Activated T-cell treated with anti-CD3 and anti-CD28 coated beads for 24 hours (primary cell): Measurements from ENCODE around the gene E2F3.

Experiments
- DNase-seq: peaks from one replicate; pipeline ENCODE4 v3.0.0-alpha.2; 2020; ENCODE audit warnings: low read depth

E2F3 gene

DNA sequence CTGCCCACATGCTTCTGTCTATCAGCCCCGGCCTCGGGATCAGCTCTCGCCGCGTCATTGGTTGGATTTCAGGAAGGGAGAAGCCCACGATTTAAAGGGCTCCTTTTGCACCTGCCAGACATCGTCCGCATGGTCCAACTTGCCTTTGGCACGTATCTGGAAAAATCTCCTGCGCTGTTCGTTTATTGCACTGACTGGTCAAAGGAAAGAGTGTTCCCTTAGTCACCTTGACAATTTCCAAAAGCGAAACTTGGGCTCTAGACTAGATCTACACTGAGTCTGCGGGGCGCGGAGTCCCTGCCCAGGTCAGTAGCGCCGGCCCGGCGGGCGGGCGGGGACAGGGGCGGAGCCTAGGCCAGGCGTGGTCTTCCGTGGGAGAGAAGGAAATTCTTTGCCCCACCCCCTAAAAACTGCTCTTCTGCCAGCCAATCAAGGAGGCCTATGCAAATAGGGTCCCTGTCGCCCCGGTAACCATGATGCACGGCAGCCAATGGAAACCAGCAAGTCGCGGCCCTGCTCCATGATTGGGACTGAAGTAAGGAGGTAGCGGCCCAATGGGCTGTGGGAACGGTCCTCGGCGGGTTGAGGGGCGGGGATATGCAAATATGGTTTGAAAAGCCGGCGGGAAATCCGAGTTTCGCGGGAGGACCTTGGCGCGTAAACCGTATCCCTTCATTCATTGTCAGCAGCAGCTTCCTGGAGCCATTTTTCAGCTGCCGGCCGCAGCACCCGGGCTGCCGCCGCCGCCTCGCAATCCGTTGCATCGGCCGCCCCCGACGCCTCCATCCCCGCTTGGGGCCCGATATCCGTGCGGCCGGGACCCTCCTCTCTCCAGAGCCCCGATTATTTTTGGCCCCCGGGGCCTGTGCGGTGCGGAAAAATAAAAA lies at the start of gene E2F3:
Gene E2F3, plus strand, starts transcription at position 675 of the 887 bp plus-strand sequence. CDS start 354 bp downstream, outside the sequence.
- DNase-seq, result peak; percentile 99

DNA sequence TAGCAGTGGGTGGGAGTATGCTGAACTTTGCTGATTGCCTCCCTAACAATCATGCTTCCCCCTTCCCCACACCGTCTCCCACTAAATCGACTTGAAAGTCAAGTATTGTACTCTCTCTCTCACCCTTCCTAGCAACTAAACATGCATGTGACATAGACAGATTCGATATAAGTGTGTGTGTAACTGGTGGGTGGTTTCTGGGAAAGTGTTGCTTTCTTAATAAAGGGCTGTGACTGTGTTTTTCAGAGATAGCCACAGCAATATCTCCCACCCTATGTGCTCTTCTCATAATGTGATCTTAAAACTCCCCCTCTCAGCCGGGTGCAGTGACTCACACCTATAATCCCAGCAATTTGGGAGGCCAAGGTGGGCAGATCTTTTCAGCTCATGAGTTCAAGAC lies 49.3 kb upstream of the E2F3 start:
- DNase-seq, result no peak

DNA sequence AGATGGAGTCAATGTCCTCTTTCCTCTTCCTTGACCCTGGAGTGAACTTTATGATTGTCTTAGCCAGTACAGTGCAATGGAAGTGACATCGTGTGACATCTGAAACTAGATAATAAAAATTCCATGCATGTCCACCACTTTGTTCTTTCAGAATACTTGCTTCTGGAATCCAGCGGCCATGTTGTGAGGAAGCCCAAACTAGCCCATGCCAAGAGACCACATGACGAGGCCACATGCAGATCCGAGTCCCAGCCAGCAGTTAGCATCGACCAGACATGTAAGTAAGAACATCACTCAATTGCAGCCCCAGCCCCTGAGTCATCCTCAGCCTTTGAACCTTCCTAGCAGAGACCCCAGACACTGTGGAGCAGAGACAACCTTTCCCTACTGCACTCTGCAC lies 48.5 kb upstream of the E2F3 start:
- DNase-seq, result no peak

DNA sequence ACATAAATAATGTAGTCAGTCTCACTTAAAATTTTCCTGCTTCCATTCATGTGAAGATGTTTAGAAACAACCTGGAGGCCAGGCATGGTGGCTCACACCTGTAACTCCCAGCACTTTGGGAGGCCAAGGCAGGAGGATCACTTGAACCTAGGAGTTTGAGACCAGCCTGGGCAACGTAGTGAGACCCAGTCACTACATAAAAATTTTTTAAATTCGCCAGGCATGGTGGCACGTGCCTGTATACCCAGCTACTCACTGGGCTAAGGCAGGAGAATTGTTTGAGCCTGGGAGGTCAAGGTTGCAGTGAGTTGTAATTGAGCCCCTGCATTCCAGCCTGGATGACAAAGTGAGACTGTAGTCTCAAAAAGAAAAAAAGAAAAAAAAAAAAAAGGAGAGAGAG lies 47.3 kb upstream of the E2F3 start:
- no peak for DNase-seq

DNA sequence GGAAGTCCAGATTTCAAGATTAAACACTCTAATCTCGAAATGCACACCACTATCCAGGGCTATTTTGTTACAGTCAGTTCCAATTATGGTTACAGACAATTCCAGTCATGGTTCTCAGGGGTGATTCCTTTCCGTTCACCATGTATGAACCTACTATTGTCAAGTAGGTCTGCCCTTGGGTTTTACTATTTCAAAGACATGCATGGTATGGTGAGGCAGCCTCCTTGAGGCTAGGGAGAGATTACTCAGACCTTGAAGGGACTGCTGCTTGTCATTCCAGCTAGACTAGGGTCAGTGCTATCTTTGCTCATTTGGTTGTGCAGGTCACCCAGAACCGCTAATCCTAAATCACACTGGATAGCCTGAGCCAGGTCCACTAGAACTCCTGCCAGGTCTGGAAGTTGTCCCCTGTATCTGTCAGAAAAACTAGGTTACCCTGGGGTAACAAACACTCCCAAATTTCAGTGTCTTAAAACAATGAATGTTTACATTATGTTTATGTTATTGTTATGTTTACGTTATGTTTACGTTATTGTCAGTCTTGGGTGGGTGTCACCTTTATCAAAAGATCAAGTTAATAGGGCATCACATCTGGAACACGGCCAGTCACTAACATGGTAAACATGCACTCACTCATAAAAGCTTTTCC lies 41.1 kb upstream of the E2F3 start:
- no peak for DNase-seq

DNA sequence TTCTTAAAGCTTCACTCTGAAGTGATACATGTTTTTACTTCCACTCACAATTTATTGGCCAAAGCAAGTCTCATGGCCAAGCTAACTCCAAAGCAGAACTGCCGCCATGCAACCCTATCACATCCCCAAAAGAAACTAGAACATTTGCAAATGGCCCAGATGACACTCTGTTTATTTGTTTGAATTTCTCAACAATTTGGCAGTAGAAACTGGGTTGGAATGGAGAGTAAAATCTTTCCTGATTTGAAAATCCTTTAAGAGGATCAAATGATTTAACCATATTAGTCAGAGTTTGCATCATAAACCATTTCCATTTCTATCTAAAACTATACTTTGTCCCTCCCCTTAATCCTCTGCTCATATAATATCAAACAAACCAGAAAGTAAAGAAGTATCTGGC lies 39.1 kb upstream of the E2F3 start:
- no peak for DNase-seq

DNA sequence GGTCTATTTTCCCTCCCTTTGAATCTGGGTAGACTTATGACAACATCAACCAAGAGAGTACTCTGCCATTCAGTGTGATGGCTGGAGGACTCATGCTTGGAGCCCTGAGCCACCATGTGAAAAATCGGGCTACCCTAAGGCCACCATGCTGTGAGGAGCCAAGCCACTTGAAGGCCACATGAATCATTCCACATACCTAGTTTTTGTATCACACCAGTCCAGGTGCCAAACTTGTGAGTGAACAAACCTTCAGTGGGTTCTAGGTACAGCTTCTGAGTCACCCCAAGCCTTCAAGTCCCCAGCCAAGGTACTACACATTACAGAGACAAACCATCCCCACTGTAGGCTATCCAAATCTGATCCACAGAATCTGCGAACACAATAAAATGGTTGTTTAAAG lies 37.4 kb upstream of the E2F3 start:
- DNase-seq, result no peak

DNA sequence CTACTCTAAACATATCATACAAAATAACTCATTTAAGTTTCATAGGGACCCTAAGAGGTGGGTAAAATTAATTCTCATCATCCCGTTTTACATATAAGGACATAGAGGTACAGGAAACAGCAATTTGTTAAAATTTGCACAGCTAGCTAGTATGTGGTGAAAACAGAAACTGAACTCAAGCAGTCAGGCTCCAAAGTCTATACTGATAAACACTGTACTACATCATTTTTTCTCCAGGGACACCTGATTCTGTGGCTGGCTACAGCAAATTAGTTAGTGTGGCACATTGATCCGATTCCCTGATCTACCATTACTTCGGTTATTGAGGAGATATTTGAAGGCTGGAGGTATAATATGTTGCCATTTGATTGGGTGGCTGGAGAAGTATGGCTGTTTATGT lies 36.2 kb upstream of the E2F3 start:
- no peak for DNase-seq

DNA sequence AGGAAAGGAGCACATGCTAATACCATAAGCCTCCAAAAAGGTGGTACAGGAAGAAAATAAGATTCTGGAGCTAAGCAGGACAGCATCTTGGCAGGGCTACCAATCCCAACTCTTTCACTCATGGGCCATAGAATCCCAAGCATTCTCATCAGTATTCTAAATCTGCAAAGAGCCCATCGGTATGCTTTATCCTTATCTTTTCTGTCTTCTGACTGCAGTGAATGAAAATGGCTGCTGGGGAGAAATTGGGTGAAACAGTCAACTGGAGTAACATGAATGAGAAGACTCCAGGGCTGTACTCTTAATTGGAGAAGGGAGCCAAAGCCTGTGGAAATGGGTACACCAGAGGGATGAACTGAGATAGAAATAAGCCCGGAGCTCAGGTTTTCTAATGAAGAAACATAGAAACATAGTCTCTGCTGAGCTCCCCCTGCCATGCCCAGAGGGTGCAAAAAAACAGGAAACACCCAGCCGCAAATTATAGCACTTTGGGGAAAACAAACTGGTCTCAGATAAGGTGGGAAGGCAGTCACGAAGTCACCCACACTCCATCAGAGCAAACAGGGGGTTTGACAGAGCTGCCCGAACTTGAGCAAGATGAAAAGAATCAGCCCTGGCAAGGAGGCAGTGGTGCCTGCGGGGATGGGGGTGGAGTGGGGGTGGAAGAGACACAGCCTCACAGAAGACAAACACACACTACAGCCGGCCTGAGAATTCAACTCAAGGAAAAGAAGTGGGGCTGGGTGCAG lies 35.4 kb upstream of the E2F3 start:
- no peak for DNase-seq

DNA sequence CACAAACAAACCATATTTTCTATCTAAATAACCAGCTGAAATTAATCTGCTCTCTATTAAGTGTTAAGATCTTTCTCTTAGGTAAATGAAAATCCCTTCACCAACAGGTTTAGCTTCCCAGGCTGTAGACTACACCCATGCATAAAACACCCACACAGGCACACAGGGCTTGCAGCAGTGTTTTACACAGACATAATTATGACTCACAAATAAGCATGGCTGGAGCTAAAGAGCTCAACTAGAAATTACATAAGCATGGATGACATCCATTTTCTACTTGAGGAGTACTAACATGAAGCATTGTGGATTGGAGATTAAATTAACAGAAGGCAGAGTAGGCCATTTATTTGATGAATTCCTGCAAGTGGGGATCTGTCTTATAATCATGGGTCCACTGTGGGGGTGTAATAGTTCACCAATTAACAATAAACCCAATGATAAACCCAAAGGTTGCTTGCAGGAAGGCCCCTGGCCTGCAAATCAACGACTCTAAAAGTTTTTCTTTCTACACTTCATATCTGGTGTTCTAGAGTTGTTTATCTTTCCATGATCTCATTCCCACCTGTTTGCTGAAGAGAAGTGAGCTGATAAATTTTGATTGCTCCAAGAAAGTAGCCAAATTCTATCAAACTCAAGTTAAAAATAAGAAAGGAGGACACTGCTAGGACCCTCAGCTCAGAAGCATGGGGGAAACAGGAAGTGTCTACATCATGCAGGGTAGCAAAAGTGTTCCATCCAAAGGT lies 33.8 kb upstream of the E2F3 start:
- DNase-seq, result no peak

DNA sequence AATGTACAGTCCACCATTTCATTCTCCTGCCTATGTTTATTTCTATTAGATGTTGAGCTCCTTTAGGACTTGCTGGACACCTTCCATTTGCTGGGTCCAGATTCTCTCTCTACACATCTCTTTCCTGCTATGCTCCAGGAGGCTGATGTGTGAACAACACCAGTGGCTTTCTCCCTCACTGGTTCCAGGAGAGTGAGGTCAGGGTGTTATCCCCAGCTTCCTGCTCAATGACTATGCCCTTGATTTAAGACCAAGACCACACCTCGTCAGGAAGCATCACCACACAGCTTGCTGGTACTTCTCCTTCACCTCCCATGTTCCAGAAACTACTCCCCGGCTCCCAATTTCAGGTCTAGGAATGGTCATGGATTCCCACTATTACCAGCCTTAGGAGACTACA lies 31.3 kb upstream of the E2F3 start:
- no peak for DNase-seq

DNA sequence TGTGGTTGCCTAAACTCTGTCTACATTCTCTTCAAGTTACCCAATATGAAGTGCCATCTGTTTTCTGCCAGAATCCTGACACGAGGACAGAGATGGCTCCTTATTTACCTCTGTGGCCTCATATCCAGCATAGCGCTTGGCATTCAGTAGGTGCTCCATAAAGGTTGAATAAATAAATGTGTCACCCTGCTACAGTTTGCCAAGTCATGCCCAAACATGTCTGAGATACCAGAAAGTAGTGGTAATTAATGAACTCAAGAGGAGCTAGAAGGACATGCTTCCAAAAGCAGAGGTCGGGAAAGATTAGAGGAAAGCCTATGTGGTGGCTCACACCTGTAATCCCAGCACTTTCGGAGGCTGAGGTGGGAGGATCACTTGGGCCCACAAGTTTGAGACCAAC lies 30.9 kb upstream of the E2F3 start:
- no peak for DNase-seq

DNA sequence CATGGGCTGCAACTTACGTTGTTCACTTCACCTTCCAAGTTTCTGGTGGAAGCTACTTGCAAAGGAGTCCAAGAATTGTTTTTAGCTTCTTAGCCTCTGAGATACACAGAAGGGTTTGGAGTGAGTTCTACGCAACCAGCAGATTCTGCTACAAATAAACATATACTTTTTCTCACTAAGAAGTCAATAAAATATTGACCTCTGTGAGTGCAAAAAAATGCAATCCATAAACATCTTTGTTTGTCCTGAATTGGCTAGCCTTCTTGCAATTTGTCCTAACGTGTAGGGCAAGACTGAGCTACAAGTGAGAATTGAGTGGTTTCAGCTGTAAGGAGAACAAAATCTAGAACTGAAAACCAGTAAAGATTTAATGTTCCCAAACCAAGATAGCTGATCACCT lies 26.2 kb upstream of the E2F3 start:
- no peak for DNase-seq

DNA sequence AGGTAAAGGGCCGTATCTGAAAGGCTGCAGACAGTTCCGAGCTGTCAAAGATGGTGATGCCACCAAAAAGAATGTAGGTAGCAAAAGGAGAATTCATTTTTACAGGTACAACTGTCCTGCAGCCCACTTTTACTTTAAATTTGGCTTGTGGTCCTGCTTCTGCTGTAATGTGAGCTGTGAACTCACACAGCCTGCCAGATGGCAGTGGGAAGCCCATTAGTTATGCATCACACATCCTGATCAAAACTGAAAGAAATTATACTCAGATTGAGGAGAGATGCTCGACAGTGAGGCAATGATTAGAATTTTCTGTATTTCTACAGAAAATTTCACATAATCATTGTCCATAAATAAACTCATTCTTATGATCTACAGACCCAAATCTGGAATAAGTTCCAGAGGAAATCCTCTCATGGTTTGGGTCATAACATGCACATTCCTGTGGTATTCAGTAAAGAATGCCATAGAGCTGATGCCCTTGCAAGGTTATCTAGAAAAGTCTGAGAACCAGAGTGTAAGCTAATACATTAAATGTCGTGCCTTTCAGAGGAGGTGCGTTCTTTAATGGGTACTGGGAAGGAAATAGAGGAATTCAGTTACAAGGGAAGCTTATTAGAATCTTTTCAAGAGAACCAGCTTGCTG lies 23.9 kb upstream of the E2F3 start:
- no peak for DNase-seq

DNA sequence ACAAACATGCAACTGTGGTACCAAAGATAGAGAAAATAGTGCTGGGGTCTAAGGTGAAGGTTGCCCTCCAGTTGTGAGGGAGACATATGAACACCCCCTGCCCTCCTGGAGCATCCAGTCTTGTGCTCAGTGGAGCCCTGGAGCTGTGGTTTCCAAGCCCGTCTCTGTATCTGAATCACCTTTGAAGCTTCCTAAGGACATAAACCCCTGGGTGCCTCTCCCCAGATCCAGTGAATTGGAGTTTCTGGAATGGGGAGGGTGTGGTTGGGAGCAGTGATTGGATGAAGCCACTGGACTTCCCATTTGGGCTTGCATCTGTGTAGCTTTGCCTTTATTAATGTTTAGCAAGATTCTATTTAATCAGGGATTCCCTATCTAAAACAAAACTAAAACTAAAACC lies 22.4 kb upstream of the E2F3 start:
- DNase-seq, result no peak

DNA sequence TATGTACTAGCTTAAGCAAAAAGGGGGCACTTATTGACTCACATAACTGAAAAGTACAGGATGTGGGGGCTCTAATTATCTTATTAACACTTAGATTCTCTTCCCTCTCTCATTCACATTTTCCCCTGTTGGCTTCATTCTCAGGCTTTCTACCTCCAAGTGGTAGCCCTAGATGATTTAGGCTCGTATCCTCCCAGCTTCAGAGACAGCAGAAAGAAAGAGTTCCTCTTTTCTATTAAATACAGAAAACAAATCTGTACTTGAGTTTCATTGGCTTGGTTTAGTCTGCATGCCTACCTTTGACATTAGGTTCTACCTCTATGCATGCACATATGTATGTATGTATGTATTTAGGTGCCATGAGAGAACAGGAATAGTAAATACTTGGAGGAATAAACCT lies 15.5 kb upstream of the E2F3 start:
- no peak for DNase-seq

DNA sequence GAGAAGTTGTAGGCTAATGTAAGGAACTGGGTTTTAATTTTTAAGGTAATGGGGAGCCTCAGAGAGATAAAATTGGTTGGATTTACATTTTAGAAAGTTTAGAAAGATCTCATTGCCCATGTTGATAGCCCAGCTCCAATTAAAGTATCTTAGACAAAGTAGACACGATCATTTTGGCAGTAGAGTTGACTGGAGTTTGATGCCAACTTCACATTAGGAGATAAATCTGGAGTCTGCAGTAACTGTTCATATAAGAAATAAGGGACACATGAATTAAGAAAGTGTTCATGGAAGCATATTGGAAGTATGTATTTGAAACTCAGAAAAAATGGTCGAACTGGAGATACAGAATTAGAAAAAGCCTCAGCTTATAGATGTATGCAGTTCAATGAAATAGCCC lies 12.6 kb upstream of the E2F3 start:
- no peak for DNase-seq

DNA sequence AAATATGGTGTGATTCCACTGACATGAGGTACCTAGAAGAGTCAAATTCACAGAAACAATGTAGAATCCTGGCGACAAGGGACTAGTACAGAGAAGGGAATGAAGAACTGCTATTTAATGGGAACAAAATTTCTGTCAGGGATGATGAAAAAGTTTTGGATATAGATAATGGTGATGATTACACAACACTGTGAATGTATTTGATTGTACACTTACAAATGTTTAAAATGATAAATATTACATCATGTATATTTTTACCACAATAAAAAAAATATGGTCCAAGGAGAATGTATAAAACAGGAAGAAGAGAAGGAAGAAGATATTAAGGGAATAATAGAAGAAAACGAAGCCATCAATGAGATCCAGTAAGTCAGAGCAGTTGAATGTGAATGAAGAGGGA lies 8.4 kb upstream of the E2F3 start:
- no peak for DNase-seq

DNA sequence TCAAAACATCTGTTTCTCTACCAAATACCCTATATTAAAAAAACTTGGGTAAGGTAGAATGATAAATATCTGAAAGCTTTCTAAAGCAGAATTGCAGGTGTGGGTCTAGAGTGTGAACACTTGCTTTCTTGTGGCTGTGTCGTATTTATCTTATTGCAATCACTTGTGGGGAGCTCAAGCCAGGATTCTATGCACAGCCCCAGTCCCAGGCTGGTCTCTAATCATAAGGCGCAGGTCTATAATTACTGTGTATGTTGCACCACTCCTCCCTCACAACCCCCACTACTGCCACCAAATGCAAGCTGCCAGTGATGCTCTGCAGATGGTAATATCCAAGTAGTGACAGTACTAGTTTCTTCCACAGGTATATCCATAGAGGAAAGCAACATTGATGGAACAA lies 2.2 kb upstream of the E2F3 start:
- no peak for DNase-seq

DNA sequence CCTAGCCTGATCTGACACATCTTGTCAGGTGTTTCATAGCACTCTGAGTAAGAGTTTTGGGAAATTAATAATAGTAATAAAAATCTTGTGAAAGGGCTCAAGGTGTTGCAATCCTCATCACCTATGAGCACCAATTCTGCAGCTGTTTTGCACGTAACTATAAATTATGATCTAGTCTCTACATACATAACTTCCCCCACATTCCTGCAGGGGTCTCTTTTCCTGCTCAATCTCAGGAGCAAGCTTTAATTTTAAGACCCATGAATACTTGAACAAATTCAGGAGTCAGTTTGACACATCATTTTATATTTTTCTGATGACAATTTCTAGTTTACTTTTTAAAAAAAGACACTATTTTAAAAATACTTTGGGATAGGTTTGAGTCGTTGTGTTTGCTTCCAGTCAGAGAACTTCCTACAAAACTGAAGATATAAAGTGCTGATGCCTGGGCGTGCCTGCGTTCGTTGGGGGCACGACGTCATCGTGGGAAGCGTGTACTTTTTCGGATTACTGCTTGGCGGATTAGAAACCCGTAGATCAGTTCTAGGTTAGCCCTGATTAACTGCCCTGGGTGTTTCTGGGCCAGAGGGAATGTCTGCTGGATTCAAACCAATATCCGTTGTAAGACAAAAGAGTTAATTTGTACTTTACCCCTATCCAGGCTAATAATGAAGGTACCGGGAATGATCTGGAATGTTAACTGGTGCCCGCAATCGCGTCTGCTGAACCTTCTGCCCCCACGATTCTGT lies 1.0 kb upstream of the E2F3 start:
- DNase-seq, result peak; percentile 30

DNA sequence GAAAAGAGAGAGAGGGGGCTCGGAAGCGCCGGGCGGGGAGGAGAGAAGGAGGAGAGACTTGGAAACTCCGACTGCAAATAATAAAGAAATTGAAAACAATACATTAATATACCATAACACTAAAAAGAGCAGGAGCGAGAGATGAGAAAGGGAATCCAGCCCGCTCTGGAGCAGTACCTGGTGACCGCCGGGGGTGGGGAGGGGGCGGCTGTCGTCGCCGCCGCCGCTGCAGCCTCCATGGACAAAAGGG lies 338 bp downstream of the E2F3 start:
- DNase-seq, result no peak
